Upper lobe of left lung (tissue), 4 donors: ENCODE data around the gene ZAR1.

Experiments used
- POLR2A ChIP-seq, 4 donors: fragments of 450-650 bp; IDR thresholded peaks; one replicate each; pipeline ENCODE4 v1.5.1; 2016 to 2017; ENCODE audit warnings: antibody characterized with exemption in 4 of 4, mild to moderate bottlenecking in 2 of 4
- POLR2AphosphoS5 ChIP-seq, 2 donors: sonication (generic); formaldehyde crosslinking; IDR thresholded peaks; one replicate each; pipeline ENCODE4 v1.5.1; 2017; ENCODE audit warnings: antibody characterized with exemption in 2 of 2

DNA sequence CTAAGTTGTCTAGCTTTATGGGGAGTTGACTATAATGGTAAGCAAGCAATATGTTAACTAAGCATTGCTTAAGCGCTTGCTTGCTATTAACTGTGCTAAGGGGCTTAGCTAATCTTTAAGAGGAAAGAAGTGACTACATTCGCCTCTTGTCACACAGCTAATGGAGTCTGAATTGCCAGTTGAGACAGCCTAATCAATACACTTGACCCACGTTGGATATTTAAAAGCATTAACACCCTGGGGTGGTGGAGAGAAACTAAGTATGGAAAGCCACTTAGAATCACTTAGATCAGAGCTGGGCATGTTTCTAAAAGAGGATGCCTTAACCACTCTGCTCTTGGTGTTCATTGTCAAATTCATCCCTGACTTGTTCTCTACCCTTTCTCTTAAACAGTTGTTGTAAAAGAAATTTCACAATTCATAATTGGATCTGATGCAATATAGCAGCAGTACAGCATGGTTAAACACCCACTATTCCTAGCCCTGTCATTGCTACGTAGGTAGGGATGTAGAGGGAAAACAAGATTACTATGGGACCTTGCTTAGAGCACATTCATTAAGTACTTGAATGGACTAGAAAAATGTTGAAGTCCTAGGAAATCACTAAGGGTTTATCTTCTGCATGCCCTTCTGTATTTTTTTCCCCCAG, 3.5 kb downstream of the ZAR1 start:
- TF ChIP-seq POLR2AphosphoS5 (IDR thresholded peaks at IDR 0.05) (no peak), POLR2A (IDR thresholded peaks at IDR 0.05) (no peak)
